Measurements from ENCODE around the gene NR0B1. TPM values are rescaled to one million over a fixed set of nuclear protein-coding genes. Genes with fewer than 3 reads are reported as not detected.
A peak's percentile ranks its signal among the peaks of the same experiment; 100 is the strongest.

Gene NR0B1, protein sequence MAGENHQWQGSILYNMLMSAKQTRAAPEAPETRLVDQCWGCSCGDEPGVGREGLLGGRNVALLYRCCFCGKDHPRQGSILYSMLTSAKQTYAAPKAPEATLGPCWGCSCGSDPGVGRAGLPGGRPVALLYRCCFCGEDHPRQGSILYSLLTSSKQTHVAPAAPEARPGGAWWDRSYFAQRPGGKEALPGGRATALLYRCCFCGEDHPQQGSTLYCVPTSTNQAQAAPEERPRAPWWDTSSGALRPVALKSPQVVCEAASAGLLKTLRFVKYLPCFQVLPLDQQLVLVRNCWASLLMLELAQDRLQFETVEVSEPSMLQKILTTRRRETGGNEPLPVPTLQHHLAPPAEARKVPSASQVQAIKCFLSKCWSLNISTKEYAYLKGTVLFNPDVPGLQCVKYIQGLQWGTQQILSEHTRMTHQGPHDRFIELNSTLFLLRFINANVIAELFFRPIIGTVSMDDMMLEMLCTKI
- not detected for total RNA-seq

DNA sequence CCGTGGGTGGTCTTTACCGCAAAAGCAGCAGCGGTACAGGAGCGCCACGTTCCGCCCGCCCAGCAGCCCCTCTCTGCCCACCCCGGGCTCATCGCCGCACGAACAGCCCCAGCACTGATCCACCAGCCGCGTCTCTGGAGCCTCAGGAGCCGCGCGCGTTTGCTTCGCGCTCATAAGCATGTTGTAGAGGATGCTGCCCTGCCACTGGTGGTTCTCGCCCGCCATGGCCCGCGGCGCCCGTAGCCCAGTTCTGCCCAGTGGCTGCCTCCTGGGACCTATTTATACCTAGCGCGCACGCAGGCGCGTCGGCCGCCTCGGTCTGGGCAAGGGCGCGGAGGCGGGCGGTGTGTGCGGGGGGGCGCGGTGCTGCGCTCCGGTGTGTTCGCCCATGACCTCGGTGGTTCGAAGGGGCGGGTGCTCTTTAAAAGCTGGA, at the start of gene NR0B1:
NR0B1 (minus strand) TSS at position 252 of the 433 bp plus-strand sequence; CDS start at position 225, 27 bp downstream.
- H3K36me3 ChIP-seq, result no peaks in the 10 kb centered on the region
- H3K4me3 ChIP-seq, result peak within 1 kb of the TSS in 3 of 4 donors; percentile 13 to 33 (median 24)
- TF ChIP-seq, protein P1, sequence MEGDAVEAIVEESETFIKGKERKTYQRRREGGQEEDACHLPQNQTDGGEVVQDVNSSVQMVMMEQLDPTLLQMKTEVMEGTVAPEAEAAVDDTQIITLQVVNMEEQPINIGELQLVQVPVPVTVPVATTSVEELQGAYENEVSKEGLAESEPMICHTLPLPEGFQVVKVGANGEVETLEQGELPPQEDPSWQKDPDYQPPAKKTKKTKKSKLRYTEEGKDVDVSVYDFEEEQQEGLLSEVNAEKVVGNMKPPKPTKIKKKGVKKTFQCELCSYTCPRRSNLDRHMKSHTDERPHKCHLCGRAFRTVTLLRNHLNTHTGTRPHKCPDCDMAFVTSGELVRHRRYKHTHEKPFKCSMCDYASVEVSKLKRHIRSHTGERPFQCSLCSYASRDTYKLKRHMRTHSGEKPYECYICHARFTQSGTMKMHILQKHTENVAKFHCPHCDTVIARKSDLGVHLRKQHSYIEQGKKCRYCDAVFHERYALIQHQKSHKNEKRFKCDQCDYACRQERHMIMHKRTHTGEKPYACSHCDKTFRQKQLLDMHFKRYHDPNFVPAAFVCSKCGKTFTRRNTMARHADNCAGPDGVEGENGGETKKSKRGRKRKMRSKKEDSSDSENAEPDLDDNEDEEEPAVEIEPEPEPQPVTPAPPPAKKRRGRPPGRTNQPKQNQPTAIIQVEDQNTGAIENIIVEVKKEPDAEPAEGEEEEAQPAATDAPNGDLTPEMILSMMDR (IDR thresholded peaks at IDR 0.05), result no peak
- TF ChIP-seq EP300 (IDR thresholded peaks at IDR 0.05) (no peak), POLR2AphosphoS5 (IDR thresholded peaks at IDR 0.05) (no peak), POLR2A (IDR thresholded peaks at IDR 0.05; ENCODE audit: low read depth) (no peak)
- H3K9me3 ChIP-seq, result no peaks in the 10 kb centered on the region
- H3K27me3 ChIP-seq, result peaks cover 0 to 25% (median 5%) of the 10 kb centered on the region in 4 donors
- H3K27ac ChIP-seq (replicated peaks in 1 of 4), result no peak within 1 kb of the TSS
- WGBS, result 44% methylated on average over 34 of the region's 46 CpGs
- intact Hi-C loops (cut with DNase I), result no loop called here
- no peak for DNase-seq (ENCODE audit: extremely low spot score)
- peaks cover 0 to 17% (median 16%) of the 10 kb centered on the region in 4 donors for H3K4me1 ChIP-seq

GRCh38 chrX:30349946-30350345, 40.8 kb upstream of the NR0B1 start:
- Histone ChIP-seq H3K27me3 (no peaks in the 10 kb centered on the region), H3K4me1 (no peaks in the 10 kb centered on the region), H3K36me3 (no peaks in the 10 kb centered on the region), H3K27ac (replicated peaks in 1 of 4) (no peak overlapping the region), H3K9me3 (peaks cover 0 to 21% (median 0%) of the 10 kb centered on the region in 4 donors), H3K4me3 (no peak overlapping the region)
- TF ChIP-seq, protein P1 (IDR thresholded peaks at IDR 0.05), result no peak
- TF ChIP-seq POLR2A (IDR thresholded peaks at IDR 0.05; ENCODE audit: low read depth) (no peak), POLR2AphosphoS5 (IDR thresholded peaks at IDR 0.05) (no peak), EP300 (IDR thresholded peaks at IDR 0.05) (no peak)
- DNase-seq (ENCODE audit: extremely low spot score), result no peak
- intact Hi-C loops (cut with DNase I), result no loop called here

GRCh38 chrX:30343206-30343605, 34.0 kb upstream of the NR0B1 start:
- no peaks in the 10 kb centered on the region for H3K9me3 ChIP-seq

DNA sequence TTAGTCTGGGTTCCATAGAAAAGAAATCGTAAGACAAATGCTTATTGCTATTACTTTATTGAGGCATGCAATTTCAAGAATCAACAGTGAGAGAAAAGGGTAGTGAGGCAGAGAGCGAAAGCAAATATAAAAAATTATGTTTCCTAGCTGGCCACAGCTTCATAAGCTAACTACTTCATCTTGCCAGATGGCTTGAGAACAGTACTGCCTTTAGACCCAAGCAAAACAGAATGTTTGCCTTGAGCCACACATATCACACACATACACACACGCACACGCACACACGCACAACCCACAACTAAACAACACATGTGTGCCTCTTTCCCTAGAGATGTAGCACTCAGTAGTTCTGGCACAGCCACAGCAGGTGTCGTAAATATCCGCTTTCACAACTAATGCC, 31.6 kb upstream of the NR0B1 start:
- no peak for DNase-seq (ENCODE audit: extremely low spot score)
- no peaks in the 10 kb centered on the region for H3K9me3 ChIP-seq
- H3K4me3 ChIP-seq, result no peak overlapping the region
- WGBS, result 85% methylated on average over 7 of the region's 7 CpGs
- H3K4me1 ChIP-seq, result no peaks in the 10 kb centered on the region
- no peak overlapping the region for H3K27ac ChIP-seq (replicated peaks in 1 of 4)
- no peaks in the 10 kb centered on the region for H3K27me3 ChIP-seq
- TF ChIP-seq POLR2AphosphoS5 (IDR thresholded peaks at IDR 0.05), result no peak
- TF ChIP-seq, protein P1 (IDR thresholded peaks at IDR 0.05), result no peak
- no peak for TF ChIP-seq POLR2A (IDR thresholded peaks at IDR 0.05; ENCODE audit: low read depth)
- no peak for TF ChIP-seq EP300 (IDR thresholded peaks at IDR 0.05)
- no peaks in the 10 kb centered on the region for H3K36me3 ChIP-seq
- intact Hi-C loops (cut with DNase I), result no loop called here

More at GRCh38 chrX:30343206-30343605, 34.0 kb upstream of the NR0B1 start:
- Histone ChIP-seq H3K27me3 (no peaks in the 10 kb centered on the region), H3K27ac (replicated peaks in 1 of 4) (no peak overlapping the region), H3K36me3 (no peaks in the 10 kb centered on the region), H3K4me1 (no peaks in the 10 kb centered on the region), H3K4me3 (no peak overlapping the region)
- WGBS, result 51% methylated on average over 4 of the region's 4 CpGs
- TF ChIP-seq POLR2AphosphoS5 (IDR thresholded peaks at IDR 0.05) (no peak), POLR2A (IDR thresholded peaks at IDR 0.05; ENCODE audit: low read depth) (no peak), EP300 (IDR thresholded peaks at IDR 0.05) (no peak)
- TF ChIP-seq, protein P1 (IDR thresholded peaks at IDR 0.05), result no peak
- DNase-seq (ENCODE audit: extremely low spot score), result no peak
- intact Hi-C loops (cut with DNase I), result no loop called here

Measured in esophagus muscularis mucosa (tissue), 4 donors.